Lower leg skin (tissue), 3 donors: ENCODE data around the gene NAV2.
"Not testable (repeated sequence)": the region's sequence is repeated elsewhere in the genome, so short reads cannot be mapped to it uniquely, and the experiment has no call there.

Experiments
- POLR2A ChIP-seq, 2 donors: fragments of 450-650 bp; IDR thresholded peaks; one replicate each; pipeline ENCODE4 v1.6.1; 2016 to 2017; ENCODE audit warnings: antibody characterized with exemption in 2 of 2, mild to moderate bottlenecking in 1 of 2, moderate library complexity in 1 of 2
- TF ChIP-seq, protein P1 (sequence below), 3 donors: fragments of 450-650 bp; IDR thresholded peaks; one replicate each; pipeline ENCODE4 v1.5.1; 2016; ENCODE audit warnings: antibody characterized with exemption in 3 of 3, mild to moderate bottlenecking in 3 of 3, moderate library complexity in 2 of 3

DNA sequence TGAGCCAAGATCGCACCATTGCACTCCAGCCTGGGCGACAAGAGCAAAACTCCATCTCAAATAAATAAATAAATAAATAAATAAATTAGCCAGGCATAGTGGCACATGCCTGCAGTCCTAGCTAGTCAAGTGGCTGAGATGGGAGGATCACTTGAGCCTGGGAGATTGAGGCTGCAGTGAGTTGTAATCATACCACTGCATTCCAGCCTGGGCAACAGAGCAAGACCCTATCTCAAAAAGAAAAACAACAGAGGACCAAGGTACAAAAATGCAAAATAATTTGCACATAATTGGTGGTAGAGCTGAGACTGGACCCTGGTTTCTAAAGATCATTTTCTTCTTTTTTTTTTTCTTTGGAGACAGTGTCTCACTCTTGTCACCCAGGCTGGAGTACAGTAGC, 294.0 kb downstream of the NAV2 start:
- TF ChIP-seq, protein P1, sequence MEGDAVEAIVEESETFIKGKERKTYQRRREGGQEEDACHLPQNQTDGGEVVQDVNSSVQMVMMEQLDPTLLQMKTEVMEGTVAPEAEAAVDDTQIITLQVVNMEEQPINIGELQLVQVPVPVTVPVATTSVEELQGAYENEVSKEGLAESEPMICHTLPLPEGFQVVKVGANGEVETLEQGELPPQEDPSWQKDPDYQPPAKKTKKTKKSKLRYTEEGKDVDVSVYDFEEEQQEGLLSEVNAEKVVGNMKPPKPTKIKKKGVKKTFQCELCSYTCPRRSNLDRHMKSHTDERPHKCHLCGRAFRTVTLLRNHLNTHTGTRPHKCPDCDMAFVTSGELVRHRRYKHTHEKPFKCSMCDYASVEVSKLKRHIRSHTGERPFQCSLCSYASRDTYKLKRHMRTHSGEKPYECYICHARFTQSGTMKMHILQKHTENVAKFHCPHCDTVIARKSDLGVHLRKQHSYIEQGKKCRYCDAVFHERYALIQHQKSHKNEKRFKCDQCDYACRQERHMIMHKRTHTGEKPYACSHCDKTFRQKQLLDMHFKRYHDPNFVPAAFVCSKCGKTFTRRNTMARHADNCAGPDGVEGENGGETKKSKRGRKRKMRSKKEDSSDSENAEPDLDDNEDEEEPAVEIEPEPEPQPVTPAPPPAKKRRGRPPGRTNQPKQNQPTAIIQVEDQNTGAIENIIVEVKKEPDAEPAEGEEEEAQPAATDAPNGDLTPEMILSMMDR (IDR thresholded peaks at IDR 0.05): not testable (repeated sequence)
- not testable (repeated sequence) for TF ChIP-seq POLR2A (IDR thresholded peaks at IDR 0.05)
